ENCODE results near the gene PCGF3.
"Not testable (repeated sequence)": the region's sequence is repeated elsewhere in the genome, so short reads cannot be mapped to it uniquely, and the experiment has no call there.

The PCGF3 gene

DNA sequence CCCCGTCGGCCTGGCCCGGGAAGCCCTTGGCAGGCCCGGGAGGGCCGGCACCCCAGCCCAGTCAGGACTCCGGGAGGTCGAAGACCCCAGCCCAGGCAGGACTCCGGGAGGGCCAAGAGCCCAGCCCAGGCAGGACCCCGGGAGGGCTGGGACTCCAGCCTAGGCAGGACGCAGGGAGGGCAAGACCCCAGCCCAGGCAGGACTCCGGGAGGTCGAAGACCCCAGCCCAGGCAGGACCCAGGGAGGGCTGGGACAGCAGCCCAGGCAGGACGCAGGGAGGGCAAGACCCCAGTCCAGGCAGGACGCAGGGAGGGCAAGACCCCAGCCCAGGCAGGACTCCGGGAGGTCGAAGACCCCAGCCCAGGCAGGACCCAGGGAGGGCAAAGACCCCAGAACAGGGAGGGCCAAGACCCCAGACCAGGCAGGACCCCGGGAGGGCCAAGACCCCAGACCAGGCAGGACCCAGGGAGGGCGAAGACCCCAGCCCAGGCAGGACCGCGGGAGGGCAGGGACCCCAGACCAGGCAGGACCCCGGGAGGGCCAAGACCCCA lies 526 bp downstream of the PCGF3 start:
- DNase-seq: not testable (repeated sequence)

DNA sequence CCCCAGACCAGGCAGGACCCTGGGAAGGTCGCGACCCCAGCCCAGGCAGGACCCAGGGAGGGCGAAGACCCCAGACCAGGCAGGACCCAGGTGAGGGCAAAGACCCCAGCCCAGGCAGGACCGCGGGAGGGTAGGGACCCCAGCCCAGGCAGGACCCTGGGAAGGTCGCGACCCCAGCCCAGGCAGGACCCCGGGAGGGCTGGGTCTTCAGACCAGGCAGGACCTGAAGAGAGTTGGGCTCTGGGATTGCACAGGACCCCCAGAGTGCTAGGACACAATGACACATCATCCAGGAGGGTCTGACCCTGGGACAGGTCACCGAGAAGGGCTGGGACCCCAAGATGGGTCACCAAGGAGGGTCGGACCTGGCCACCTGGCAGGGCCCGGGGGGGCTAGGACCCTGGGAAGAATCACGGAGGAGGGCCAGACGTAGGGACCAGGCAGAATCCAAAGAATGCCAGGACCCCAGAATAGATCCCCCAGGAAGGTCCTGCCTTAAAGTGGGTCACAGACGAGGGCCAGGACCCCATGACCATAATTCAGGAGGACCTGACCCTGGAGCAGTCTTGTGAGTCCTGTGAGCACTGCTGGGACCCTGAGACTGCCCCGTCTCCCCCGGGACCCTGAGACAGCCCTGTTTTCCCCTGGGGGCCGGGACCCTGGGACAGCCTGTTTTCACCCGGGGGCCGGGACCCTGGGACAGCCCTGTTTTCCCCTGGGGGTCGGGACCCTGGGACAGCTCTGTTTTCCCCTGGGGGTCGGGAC lies 1.4 kb downstream of the PCGF3 start:
- no peak for DNase-seq

DNA sequence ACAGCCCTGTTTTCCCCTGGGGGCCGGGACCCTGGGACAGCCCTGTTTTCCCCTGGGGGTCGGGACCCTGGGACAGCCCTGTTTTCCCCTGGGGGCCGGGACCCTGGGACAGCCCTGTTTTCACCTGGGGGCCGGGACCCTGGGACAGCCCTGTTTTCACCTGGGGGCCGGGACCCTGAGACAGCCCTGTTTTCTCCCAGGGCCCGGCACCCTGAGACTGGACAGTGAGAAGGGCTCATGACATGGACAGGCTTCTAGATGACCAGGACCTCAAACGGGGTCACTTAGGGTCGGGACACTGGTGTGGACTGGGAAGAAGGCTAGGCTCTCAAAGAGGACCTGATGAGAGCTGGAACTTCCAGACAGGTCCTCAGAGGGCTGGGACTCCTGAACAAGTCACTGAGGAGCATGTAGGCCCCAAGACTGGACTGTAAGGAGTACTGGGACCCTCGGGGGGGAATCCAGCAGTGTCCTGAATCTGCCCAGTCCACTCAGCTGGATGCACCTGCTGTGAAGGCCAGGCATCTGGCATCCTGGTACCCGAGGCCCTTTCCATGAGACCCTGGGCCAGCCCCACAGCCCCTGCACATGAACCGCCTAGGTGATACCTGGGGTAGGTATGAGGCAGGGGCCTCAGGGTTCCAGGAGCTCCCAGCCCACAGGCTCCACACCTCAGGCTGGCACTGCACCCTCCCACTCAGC lies 2.4 kb downstream of the PCGF3 start:
- no peak for DNase-seq

DNA sequence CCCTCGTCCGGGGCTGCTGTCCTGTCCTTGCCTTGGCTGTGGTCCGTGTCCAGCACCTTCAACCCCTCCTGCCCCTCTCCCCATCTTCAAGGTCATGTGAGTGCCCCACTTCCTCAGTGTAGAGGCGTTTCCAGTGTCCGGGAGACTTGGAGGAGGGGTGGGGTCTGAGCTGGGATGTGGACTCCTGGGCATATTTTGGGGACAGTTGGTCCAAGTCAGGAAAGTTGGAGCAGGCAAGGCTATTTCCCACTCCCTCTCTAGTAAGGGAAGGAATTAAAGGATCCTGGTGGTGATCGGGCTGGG lies 3.0 kb downstream of the PCGF3 start:
- no peak for DNase-seq

DNA sequence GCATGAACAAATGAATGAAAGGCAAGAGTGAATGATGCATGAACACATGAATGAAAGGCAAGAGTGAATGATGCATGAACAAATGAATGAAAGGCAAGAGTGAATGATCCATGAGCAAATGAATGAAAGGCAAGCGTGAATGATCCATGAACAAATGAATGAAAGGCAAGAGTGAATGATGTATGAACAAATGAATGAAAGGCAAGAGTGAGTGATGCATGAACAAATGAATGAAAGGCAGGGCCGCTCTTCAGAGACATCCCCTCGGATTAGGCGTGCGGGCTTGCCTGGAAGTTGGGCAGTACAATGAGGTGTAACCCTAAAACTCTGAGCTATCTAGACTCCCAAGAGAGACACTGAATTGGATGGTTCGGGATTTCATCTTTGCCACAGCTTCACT lies 3.7 kb downstream of the PCGF3 start:
- no peak for DNase-seq

DNA sequence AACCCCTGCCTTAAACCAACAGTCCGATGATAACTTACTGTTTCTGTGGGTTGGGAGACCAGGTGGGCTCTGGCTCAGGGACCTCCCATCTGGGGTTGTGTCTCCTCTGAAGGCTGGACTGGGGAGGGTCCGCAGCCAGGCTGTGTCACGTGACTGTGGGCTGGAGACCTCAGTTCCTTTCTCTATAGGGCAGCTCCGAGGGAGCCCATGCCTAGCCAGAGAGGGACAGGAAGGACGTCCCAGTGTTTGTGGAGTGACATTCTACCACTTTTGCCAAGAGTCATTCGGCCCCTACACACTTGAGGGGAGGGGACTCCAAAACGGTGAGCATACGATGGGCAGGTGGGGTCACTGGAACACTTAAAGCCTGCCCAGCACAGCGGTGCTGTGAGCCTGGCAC lies 4.5 kb downstream of the PCGF3 start:
- no peak for DNase-seq

DNA sequence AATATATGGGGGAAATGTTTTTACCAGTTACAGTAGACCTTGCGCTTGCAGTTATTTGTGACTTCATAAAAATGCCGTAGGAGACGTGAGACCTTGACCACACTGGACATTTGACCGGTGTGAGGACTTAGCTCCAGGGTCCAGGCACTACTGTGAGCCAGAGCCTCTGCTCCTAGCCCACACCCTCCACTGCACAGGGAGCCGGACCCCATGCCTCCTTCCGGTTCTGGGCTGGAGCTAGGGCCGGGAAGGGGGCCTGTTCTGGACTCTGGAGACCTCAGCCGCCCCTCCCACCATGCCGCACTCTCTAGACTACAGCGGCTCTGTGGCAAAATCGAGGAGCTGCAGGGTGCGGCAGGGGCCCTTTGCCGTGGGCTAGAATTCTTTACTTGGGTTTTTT lies 5.3 kb downstream of the PCGF3 start:
- no peak for DNase-seq

DNA sequence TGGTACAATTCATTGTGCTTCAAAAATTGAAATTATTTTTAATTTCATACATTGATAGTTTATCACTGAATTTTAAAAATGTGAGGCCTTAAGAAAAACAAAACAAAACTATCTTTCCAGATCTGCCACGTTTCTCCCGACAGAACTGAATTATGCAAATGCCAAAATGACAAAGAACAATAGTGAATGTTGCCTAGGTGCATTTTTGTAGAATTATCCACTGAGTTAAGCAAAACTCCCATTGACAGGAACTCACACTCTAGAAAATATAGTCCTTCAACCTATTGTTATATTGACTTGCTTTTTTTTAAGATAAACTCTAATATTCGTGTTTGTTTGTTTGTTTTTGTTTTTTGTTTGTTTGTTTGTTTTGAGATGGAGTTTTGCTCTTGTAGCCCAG lies 6.5 kb downstream of the PCGF3 start:
- no peak for DNase-seq

DNA sequence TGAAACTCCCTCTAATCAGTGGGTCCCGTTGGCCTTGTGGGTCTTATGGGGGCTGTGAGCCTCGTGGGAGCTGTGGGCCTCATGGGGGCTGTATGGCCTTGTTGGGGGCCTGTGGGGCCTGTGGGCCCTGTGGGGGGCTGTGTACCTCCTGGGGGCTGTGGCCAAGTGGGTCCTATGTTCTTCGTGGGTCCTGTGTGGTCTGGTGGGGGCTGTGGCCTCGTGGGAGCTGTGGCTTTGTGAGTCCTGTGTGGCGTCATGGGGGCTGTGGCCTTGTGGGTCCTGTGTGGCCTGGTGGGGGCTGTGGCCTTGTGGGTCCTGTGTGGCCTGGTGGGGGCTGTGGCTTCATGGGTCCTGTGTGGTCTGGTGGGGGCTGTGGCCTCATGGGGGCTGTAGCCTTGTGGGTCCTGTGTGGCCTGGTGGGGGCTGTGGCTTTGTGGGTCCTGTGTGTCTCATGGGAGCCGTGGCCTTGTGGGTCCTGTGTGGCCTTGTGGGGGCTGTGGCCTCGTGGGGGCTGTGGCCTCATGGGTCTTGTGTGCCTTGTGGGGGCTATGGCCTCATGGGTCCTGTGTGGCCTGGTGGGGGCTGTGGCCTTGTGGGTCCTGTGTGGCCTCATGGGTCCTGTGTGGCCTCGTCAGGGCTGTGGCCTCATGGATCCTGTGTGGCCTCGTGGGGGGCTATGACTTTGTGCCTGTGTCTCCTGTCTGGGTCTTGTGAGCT lies 7.4 kb downstream of the PCGF3 start:
- no peak for DNase-seq

DNA sequence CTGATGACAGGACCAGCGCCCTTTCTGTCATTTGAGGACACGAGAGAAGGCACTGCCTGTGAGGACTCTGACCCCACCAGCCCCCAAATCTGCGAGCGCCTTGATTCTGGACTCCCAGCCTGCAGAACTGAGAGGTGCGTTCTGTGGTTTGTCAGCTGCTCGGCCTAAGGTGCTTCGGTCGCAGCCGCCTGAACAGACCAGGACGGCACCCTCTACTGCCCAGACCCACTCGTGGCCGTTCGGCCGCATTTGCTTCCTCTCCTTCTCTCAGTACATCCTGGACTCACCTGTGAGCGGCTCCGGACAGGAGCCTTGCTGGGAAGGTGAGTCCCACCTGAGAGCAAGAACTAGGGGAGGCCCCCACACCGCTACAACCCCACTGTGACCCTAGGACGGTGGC lies 8.5 kb downstream of the PCGF3 start:
- no peak for DNase-seq

DNA sequence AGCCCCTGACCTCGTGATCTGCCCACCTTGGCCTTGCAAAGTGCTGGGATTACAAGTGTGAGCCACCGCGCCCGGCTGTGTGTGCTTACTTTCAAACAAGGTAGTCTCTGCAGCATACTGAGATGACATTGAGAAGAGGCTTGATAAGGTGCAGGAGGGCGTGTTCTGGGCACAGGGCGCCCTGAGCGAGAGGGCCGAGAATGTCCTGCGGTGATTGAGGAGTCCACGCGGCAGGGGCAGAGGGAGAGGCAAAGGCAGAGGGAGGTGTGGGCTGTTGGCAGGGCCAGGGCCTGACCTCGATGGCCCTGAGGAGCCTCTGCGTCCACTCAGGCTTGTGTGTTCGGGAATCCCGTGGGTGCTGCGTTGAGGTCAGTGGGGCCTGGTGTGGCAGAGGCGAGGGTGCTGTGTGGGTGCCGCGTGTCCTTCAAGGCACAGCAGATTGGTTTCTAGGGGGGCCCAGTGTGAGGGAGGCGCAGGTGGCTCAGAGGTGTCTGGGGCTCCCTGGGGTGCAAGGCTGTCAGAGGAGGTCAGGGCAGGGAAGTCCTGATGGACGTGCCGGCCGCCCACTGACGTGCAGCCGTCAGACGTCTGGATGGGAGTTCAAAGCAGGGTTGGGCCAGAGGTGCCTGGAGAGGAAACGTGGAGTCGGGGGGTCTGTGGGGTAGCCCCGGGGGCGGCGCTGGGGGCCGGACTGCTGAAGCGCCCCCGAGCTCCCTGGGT lies 12.1 kb downstream of the PCGF3 start:
- no peak for DNase-seq

DNA sequence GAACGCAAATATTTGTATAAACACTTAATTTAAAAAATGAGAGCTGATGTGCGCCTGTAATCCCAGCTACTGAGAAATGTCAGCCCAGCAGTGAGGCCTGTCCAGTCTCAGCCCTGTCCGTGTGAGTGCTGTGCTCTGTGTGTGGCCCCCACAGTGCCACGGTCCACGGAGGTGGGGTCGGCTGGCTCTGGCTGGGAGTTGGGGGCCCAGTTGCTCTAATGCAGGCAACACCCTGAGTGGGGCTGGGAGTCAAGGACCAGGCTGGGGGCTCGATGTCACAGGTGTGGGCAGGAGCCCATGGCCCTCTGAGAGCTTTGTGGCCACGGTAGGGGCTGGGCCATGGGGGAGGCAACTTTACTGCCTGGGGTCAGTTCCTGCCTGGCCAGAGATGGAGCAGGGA lies 12.8 kb downstream of the PCGF3 start:
- no peak for DNase-seq

DNA sequence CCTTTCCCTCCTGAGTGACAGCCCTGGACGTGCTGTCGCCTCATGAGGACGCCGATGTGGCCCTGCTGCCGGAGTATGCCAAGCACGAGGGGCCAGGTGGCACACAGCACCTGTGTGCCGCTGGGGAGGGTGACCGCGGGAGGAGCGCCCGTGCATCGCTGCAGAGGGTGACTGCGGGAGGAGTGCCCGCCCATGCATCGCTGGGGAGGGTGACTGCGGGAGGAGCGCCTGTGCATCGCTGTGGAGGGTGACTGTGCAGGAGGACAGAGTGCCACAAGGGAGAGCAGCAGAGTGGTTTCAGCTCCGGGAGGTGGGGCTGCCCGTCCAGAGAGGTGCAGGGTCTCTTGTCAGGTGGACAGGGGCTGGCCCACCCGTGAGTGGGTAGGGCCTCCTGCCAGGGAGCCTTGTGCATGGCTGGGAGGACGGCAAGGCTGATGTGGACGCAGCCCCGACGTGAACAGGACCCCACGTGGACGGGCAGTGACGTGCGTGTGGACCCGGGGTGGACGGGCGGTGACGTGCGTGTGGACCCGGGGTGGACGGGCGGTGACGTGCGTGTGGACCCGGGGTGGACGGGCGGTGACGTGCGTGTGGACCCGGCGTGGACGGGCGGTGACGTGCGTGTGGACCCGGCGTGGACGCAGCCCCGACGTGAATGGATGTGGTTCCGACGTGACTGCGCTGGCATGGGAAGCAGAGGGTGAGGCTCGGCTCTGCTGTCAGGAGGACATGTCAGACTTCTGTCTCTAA lies 14.7 kb downstream of the PCGF3 start:
- no peak for DNase-seq

DNA sequence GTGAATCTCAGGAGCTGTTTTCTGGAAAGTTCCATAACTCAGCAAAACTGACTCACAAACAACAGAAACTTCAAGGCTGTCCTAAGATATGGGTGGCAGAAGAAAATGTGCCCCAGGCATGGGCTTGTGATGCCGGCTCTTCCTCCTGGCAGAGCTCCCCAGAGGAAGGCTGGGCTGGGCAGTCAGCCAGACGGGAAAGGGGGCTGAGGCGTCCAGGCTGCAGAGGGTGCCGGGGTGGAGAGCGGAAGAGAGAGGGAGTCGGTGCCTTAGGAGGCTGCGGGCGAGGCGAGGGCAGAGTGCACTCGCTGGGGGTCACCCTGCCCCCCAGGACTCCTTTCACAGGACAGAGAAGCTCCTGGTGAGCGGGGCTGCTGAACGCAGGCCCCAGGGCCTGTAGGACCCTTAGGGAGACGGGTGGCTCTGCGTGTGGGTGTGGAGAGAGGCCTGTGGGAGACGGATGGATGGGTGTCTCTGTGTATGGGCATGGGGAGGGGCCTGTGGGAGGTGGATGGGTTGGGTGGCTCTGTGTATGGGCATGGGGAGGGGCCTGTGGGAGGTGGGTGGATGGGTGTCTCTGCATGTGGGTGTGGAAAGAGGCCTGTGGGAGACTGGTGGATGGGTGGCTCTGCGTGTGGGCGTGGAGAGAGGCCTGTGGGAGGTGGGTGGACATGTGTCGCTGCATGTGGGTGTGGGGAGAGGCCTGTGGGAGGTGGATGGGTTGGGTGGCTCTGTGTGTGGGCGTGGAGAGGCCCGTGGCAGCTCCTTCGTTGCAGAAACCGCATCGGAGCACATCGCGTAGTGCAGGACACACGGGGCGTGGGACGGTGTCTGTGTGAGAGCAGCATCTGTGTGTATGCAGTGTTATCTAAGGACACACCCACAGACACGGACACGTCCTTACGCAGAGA lies 15.9 kb downstream of the PCGF3 start:
- DNase-seq: no peak

DNA sequence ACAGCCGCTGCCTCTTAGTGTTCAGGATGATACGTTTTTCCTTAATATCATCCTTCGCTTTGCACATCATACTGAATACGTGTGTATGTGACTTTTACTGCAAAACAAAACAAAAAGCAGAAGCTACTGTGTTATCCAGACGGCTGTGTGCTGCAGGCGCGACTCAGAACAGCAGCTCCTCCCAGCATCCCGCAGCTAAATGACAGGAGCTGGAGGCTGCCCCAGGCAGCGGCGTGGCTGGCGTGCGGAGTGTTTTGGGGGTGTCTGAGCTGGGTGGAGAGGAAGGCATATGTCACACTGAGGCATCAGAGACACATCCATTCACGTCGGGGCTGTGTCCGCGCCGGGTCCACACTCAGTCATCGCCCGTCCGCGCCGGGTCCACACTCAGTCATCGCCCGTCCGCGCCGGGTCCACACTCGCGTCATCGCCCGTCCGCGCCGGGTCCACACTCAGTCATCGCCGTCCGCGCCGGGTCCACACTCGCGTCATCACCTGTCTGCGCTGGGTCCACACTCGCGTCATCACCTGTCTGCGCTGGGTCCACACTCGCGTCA lies 16.6 kb downstream of the PCGF3 start:
- no peak for DNase-seq

DNA sequence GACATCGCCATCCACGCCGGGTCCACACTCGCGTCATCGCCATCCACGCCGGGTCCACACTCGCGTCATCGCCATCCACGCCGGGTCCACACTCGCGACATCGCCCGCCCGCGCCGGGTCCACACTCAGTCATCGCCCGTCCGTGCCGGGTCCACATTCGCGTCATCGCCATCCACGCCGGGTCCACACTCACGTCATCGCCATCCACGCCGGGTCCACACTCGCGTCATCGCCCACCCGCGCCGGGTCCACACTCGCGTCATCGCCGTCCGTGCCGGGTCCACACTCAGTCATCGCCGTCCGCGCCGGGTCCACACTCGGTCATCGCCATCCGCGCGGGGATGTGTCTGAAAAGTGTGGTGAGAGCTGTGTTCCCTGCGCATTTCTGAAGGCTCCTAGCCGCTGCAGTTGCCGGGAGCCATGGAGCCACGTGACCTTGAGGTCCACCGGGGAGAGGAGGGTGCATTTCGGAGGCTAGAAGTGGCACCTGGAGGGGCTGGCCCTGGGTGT lies 17.3 kb downstream of the PCGF3 start:
- DNase-seq: no peak

DNA sequence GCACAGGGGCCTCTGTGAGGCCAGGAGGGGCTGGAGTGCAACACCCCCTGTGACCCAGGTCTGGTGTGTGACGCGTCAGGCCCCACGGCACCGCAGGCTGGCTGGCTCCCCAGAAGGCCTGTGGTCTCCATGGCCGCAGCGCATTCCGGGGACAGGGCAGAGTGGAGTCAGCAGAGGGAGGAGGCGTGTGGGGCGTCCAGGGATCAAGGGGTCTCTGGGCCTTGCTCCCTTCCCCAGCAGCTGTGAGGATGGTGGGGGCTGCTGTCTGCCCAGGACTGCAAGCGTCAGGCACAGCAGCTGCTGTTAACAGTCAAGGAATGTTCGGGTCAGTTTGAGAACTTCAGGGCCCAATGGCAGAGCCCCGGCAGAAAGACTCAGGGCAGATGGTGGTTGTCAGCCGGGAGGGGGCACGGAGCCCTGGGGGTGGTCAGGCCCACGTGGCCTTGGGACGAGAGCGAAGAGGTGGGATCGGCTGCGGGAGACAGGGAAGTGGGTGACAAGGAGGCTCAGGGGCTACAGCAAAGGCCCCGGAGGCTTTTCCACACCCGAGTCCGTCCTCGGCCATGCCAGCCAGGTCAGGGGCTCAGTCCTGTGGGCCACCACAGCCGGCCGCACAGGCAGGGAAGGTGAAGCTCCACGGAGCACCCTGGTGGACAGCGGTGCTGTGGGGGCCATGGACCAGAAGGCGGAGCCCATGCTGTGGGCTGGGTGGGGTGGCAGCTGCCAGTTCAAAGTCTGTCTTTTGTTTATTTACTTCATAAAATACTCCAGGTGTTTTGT lies 18.3 kb downstream of the PCGF3 start:
- DNase-seq: no peak

DNA sequence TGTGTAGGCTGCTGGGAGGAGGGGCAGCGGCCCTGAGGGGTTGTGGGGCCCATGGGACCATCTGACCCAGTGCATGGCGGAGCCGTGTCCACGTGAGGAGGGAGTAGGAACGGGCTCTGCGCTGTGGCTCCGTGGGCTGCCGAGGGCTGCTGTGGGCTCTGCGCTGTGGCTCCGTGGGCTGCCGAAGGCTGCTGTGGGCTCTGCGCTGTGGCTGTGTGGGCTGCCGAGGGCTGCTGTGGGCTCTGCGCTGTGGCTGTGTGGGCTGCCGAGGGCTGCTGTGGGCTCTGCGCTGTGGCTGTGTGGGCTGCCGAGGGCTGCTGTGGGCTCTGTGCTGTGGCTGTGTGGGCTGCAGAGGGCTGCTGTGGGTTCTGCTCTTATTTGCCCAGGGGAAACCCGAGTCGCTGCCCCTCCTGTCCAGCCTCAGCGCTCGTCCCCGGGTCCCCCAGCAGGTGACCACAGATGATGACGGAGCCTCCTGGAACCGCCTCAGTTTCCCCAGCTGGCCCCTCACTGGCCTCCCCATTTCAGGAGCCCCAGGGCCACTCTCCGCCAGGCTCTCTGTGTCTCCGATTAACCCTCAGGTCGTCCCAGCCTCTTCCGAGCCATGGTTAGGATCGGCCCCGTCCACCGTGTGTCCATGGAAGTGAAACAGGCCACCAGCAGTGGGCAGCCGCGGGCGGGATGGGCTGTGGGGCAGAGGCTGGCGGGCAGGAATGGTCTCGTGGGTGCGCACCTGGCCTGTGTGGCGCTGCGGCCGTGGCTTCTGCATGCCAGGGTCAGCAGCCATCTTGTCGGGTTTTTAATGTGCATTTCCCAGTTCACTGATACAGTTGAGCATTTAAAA lies 20.0 kb downstream of the PCGF3 start:
- DNase-seq: no peak

DNA sequence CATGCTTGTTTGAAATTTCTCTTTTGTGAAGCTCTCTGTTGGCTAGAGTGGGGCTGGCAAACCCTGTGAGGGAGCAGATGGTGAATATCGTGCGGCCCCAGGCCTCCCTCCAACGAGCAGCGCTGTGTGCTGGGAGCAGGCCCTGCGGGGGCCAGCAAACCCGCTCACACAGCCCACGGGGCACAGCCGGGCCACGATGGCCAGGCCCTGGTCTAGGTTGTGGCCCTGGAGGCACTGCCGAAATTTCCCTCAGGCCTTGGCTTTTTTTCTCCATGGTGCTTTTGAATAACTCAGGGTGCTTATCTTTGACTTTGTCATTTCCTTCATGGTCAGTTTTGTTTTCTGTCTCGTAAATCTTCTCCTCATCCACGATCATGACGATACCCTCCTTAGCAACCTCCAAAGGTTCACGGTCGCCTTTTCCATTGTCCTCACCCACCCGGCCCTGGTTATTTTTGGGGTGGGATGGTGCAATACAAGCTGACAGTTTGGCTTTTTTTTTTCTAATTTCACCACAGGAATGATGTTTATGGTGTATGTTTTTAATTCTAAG lies 20.7 kb downstream of the PCGF3 start:
- DNase-seq: no peak

All from central memory CD4-positive, alpha-beta T cell (primary cell).